ENCODE measurements around the gene F7. TPM values are rescaled to one million over a fixed set of nuclear protein-coding genes. Genes with fewer than 3 reads are reported as not detected.

The F7 gene
- total and polyA plus RNA-seq, 3 donors from 2014 or later: 2.2 to 4.9 (median 2.4) TPM

GRCh38 chr13:113140677-113141600, 35.3 kb downstream of the F7 start:
- WGBS, 2 donors: 92 to 94% methylated on average over 17 to 24 of the region's 26 CpGs
- H3K9me3 ChIP-seq: no peaks in the 10 kb centered on the region
- intact Hi-C loops (cut with DNase I; ENCODE audit: low total_unique reads): no loop called here
- no peak overlapping the region for H3K27ac ChIP-seq
- H3K36me3 ChIP-seq (ENCODE audit: low read depth, missing control alignments): no peaks in the 10 kb centered on the region
- DNase-seq: peak; percentile 8
- no peaks in the 10 kb centered on the region for H3K27me3 ChIP-seq
- TF ChIP-seq, protein P1, sequence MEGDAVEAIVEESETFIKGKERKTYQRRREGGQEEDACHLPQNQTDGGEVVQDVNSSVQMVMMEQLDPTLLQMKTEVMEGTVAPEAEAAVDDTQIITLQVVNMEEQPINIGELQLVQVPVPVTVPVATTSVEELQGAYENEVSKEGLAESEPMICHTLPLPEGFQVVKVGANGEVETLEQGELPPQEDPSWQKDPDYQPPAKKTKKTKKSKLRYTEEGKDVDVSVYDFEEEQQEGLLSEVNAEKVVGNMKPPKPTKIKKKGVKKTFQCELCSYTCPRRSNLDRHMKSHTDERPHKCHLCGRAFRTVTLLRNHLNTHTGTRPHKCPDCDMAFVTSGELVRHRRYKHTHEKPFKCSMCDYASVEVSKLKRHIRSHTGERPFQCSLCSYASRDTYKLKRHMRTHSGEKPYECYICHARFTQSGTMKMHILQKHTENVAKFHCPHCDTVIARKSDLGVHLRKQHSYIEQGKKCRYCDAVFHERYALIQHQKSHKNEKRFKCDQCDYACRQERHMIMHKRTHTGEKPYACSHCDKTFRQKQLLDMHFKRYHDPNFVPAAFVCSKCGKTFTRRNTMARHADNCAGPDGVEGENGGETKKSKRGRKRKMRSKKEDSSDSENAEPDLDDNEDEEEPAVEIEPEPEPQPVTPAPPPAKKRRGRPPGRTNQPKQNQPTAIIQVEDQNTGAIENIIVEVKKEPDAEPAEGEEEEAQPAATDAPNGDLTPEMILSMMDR (IDR thresholded peaks at IDR 0.05): no peak
- no peak for TF ChIP-seq POLR2A (IDR thresholded peaks at IDR 0.05)
- H3K4me1 ChIP-seq: no peaks in the 10 kb centered on the region
- no peak overlapping the region for H3K4me3 ChIP-seq

DNA sequence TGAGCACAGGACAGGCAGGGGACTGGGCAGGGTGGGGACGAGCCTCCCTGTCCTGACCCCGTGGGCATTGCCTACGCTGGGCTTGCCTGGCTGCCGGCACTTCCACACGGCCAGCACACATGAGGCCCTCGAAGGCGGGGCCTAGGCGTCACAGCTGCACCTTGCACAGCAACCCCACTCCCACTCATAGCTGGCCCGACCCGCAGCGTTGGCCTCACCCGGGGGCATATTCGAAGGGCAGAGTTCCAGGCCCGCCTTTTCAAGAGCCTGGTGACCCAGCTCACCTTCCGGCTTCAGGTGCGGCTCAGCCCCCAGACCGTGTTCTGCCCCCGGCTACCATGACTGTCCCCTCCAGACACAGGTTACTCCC, 36.0 kb downstream of the F7 start:
- intact Hi-C loops (cut with DNase I; ENCODE audit: low total_unique reads): no loop called here
- WGBS, 2 donors: 83 to 88% methylated on average over 12 to 18 of the region's 18 CpGs

DNA sequence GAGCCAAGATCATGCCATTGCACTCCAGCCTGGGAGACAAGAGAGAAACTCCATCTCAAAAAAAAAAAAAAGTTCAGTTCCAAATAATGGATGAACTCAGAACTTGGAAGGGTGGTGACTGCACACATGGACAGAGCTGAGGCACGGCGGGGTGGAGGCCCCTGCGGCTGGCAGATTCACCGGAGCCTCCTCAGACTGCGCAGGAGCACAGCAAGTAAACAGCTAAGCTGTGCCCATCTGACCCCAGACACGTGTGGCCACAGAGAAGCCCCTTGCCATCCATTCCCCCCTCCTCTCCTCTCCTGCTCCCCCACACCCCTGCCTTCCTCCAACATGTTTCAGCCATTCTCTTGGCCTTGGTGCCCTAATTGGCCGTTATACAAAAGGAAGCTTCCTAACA, 37.3 kb downstream of the F7 start:
- intact Hi-C loops (cut with DNase I; ENCODE audit: low total_unique reads): no loop called here
- Histone ChIP-seq H3K4me3 (no peak overlapping the region), H3K4me1 (no peaks in the 10 kb centered on the region), H3K27me3 (no peaks in the 10 kb centered on the region), H3K36me3 (ENCODE audit: low read depth, missing control alignments) (no peaks in the 10 kb centered on the region), H3K9me3 (no peaks in the 10 kb centered on the region), H3K27ac (no peak overlapping the region)
- peak; percentile 13 for DNase-seq
- TF ChIP-seq, protein P1 (IDR thresholded peaks at IDR 0.05): no peak
- no peak for TF ChIP-seq POLR2A (IDR thresholded peaks at IDR 0.05)
- 67 to 82% methylated on average over 7 of the region's 7 CpGs for WGBS, 2 donors

More for the DNA sequence above, 36.0 kb downstream of the F7 start:
- peak; percentile 8 for DNase-seq
- Histone ChIP-seq H3K27ac (no peak overlapping the region), H3K4me3 (no peak overlapping the region), H3K36me3 (ENCODE audit: low read depth, missing control alignments) (no peaks in the 10 kb centered on the region), H3K27me3 (no peaks in the 10 kb centered on the region), H3K4me1 (no peaks in the 10 kb centered on the region), H3K9me3 (no peaks in the 10 kb centered on the region)
- TF ChIP-seq, protein P1 (IDR thresholded peaks at IDR 0.05): no peak
- TF ChIP-seq POLR2A (IDR thresholded peaks at IDR 0.05): no peak

GRCh38 chr13:113143466-113144254, 38.1 kb downstream of the F7 start:
- intact Hi-C loops (cut with DNase I; ENCODE audit: low total_unique reads): no loop called here
- TF ChIP-seq POLR2A (IDR thresholded peaks at IDR 0.05): no peak
- TF ChIP-seq, protein P1 (IDR thresholded peaks at IDR 0.05): no peak
- DNase-seq: no peak
- Histone ChIP-seq H3K27ac (no peak overlapping the region), H3K4me1 (no peaks in the 10 kb centered on the region), H3K36me3 (ENCODE audit: low read depth, missing control alignments) (no peaks in the 10 kb centered on the region), H3K27me3 (no peaks in the 10 kb centered on the region), H3K9me3 (no peaks in the 10 kb centered on the region), H3K4me3 (no peak overlapping the region)
- 83 to 88% methylated on average over 29 to 39 of the region's 39 CpGs for WGBS, 2 donors
